IMR-90 (cell line): Measurements from ENCODE around the gene RPRML.

Experiments
- BHLHE40 ChIP-seq: fragments of 150-350 bp; IDR thresholded peaks from 2 replicates; pipeline ENCODE4 v1.6.1; 2016; ENCODE audit warnings: mild to moderate bottlenecking, low read depth, low read length
- ELK1 ChIP-seq: fragments of 150-350 bp; IDR thresholded peaks from 2 replicates; pipeline ENCODE4 v1.6.1; 2016; ENCODE audit warnings: low read depth, mild to moderate bottlenecking, low read length, moderate library complexity, borderline replicate concordance
- MAFK ChIP-seq: IDR thresholded peaks from 2 replicates; pipeline ENCODE4 v1.6.1; 2012; ENCODE audit warnings: low read depth, low read length, improper control_type of control experiment
- MXI1 ChIP-seq: IDR thresholded peaks from 2 replicates; pipeline ENCODE4 v1.6.1; 2012; ENCODE audit warnings: low read depth, mild to moderate bottlenecking, low read length, moderate library complexity, borderline replicate concordance
- POLR2A ChIP-seq: IDR thresholded peaks from 2 replicates; pipeline ENCODE4 v1.6.1; 2012; ENCODE audit warnings: mild to moderate bottlenecking, low read depth, low read length
- RAD21 ChIP-seq: IDR thresholded peaks from 2 replicates; pipeline ENCODE4 v1.6.1; 2012; ENCODE audit warnings: low read length, improper control_type of control experiment
- RFX5 ChIP-seq: IDR thresholded peaks from 2 replicates; pipeline ENCODE4 v1.8.0; 2012; ENCODE audit warnings: low read depth, mild to moderate bottlenecking, low read length, moderate library complexity
- SMC3 ChIP-seq: fragments of 150-350 bp; IDR thresholded peaks from 2 replicates; pipeline ENCODE4 v1.6.1; 2016; ENCODE audit warnings: low read depth, mild to moderate bottlenecking, antibody characterized with exemption, low read length, moderate library complexity
- TF ChIP-seq, protein P1 (sequence below): conservative IDR thresholded peaks from 2 replicates; pipeline ENCODE4 v1.5.1; 2012; ENCODE audit warnings: mild to moderate bottlenecking, low read depth, low read length, improper control_type of control experiment

- TF ChIP-seq, protein P1, sequence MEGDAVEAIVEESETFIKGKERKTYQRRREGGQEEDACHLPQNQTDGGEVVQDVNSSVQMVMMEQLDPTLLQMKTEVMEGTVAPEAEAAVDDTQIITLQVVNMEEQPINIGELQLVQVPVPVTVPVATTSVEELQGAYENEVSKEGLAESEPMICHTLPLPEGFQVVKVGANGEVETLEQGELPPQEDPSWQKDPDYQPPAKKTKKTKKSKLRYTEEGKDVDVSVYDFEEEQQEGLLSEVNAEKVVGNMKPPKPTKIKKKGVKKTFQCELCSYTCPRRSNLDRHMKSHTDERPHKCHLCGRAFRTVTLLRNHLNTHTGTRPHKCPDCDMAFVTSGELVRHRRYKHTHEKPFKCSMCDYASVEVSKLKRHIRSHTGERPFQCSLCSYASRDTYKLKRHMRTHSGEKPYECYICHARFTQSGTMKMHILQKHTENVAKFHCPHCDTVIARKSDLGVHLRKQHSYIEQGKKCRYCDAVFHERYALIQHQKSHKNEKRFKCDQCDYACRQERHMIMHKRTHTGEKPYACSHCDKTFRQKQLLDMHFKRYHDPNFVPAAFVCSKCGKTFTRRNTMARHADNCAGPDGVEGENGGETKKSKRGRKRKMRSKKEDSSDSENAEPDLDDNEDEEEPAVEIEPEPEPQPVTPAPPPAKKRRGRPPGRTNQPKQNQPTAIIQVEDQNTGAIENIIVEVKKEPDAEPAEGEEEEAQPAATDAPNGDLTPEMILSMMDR: no peak
- TF ChIP-seq POLR2A (no peak), BHLHE40 (no peak), SMC3 (no peak), RAD21 (no peak), RFX5 (no peak), MXI1 (no peak), ELK1 (no peak), MAFK (no peak)
These were observed 12.6 kb upstream of the RPRML start for GRCh38 chr17:46991617-46992016.
